Astrocyte (in vitro differentiated cells and primary cell): ENCODE results near the gene PDE7B.

Experiments
- CTCF ChIP-seq: IDR thresholded peaks from 2 replicates; pipeline ENCODE4 v1.5.1; 2011; ENCODE audit warnings: low read depth, mild to moderate bottlenecking, inconsistent platforms, low read length, moderate library complexity; ENCODE audit not compliant: insufficient read depth
- EZH2 ChIP-seq: IDR thresholded peaks from 2 replicates; pipeline ENCODE4 v1.6.1; 2012; ENCODE audit warnings: mild to moderate bottlenecking, low read length, inconsistent platforms; ENCODE audit not compliant: insufficient read depth

DNA sequence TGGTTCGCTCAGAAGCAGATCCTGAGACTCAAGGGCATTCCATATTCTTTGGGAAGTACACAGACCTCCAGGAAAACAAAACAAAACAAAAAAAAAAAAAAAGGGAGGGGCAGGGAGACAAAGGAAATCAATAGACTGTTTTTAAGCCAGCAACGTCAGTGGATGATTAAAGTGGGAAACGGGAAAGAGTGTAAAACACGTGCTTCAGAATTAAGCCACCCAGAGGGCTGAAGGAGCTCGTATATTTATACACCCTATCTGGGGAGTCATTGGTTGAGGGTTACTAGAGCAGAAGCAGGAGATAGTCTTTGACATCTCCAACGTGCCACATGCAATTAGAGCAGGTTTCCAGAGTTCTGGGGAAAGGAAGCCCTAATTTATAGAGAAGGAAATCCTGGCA, 26.2 kb downstream of the PDE7B start:
- no peak for TF ChIP-seq CTCF
- TF ChIP-seq EZH2, result no peak
